Caco-2 (cell line): ENCODE data around the gene USP37. TPM values are rescaled to one million over a fixed set of nuclear protein-coding genes. Genes with fewer than 3 reads are reported as not detected.

ENCODE experiments used
- BruUV-seq: library from RNA; stranded (reverse); fragments of 400-500 nt; replicated peaks from 2 replicates; lab custom pipeline; 2021; lab: Mats Ljungman, UMichigan
- CTCF ChIA-PET: fragments of 300-600 bp; sonication (Branson Sonifier 250); formaldehyde crosslinking; loops from one replicate; lab custom pipeline; 2022; ENCODE audit warnings: antibody characterized with exemption; lab: Charles Lee
- POLR2A ChIA-PET: fragments of 300-600 bp; sonication (Branson Sonifier 250); formaldehyde crosslinking; loops from one replicate; lab custom pipeline; 2022; ENCODE audit warnings: antibody characterized with exemption; lab: Charles Lee
- DNase-seq, 2 experiments: peaks; one replicate each; pipeline versions ENCODE4 v3.0.0 to v3.0.0-alpha.2; 2020 to 2022
- H3K27me3 ChIP-seq: replicated peaks from 2 replicates; pipeline ENCODE4 v1.6.0; 2011; ENCODE audit warnings: low read length; ENCODE audit not compliant: control insufficient read depth, insufficient read depth
- H3K36me3 ChIP-seq: 2 replicates; pipeline ENCODE4 v1.5.1; 2011; ENCODE audit warnings: low read length; ENCODE audit not compliant: control insufficient read depth, insufficient read depth
- H3K4me1 ChIP-seq: fragments of 250-450 bp; sonication (Bioruptor Pico); 2 replicates; pipeline ENCODE4 v1.5.1; 2020; ENCODE audit warnings: mild to moderate bottlenecking
- H3K4me3 ChIP-seq: 2 replicates; pipeline ENCODE4 v1.5.1; 2011; ENCODE audit warnings: low read depth, mild to moderate bottlenecking, control low read depth, low read length
- H3K9me3 ChIP-seq: fragments of 250-450 bp; sonication (Bioruptor Pico); 2 replicates; pipeline ENCODE4 v1.5.1; 2020; ENCODE audit warnings: mild to moderate bottlenecking, moderate library complexity
- H3K27ac Mint-ChIP-seq: one replicate; pipeline ENCODE4 v1.8.0; 2022; ENCODE audit warnings: mixed read lengths; ENCODE audit not compliant: unreplicated experiment
- H3K27me3 Mint-ChIP-seq: one replicate; pipeline ENCODE4 v1.8.0; 2022; ENCODE audit warnings: mixed read lengths; ENCODE audit not compliant: insufficient read depth, unreplicated experiment
- H3K36me3 Mint-ChIP-seq: one replicate; pipeline ENCODE4 v1.8.0; 2022; ENCODE audit warnings: mild to moderate bottlenecking, mixed read lengths; ENCODE audit not compliant: insufficient read depth, unreplicated experiment
- H3K4me1 Mint-ChIP-seq: one replicate; pipeline ENCODE4 v1.8.0; 2022; ENCODE audit warnings: low read depth, mixed read lengths; ENCODE audit not compliant: unreplicated experiment
- H3K4me3 Mint-ChIP-seq: one replicate; pipeline ENCODE4 v1.8.0; 2022; ENCODE audit warnings: mild to moderate bottlenecking, moderate library complexity, mixed read lengths; ENCODE audit not compliant: unreplicated experiment
- H3K9me3 Mint-ChIP-seq: one replicate; pipeline ENCODE4 v1.8.0; 2022; ENCODE audit warnings: mixed read lengths; ENCODE audit not compliant: unreplicated experiment
- intact Hi-C: fragments of 100-400 bp; cut with micrococcal nuclease; formaldehyde crosslinking; loops from one replicate; pipeline ENCODE4 v1.10.0; 2022; ENCODE audit not compliant: unreplicated experiment
- total RNA-seq: library from RNA; stranded (reverse); gene quantifications from 2 replicates; pipeline ENCODE4 v1.2.3, GENCODE V29; 2022
- TF ChIP-seq, protein P1 (sequence below), 2 experiments: fragments of 200-600 bp in 1 of 2; IDR thresholded peaks; 1 replicate in 1 of 2; 2 replicates in 1 of 2; pipeline versions ENCODE4 v1.5.1 to v1.8.0; 2011 to 2022; ENCODE audit warnings: antibody characterized with exemption in 1 of 2, control low read depth in 1 of 2, inconsistent platforms in 1 of 2, low read depth in 1 of 2, low read length in 1 of 2, mild to moderate bottlenecking in 1 of 2, moderate library complexity in 1 of 2; ENCODE audit not compliant: insufficient read depth in 1 of 2, severe bottlenecking in 1 of 2, unreplicated experiment in 1 of 2

USP37 gene
- total RNA-seq, 1 experiment from 2014 or later = 22.2 TPM

- ChIA-PET CTCF (interaction anchor here (0.7 kb wide), 1 partner anchor 13 kb away, joined by 7 read pairs; no protein-coding TSS in a partner anchor), POLR2A (no interaction called here)
- Mint-ChIP-seq H3K9me3 (no peaks in the 10 kb centered on the region), H3K27ac (peak overlapping the region; percentile 14), H3K27me3 (no peaks in the 10 kb centered on the region), H3K4me1 (peaks cover 19% of the 10 kb centered on the region), H3K36me3 (peaks cover 97% of the 10 kb centered on the region), H3K4me3 (no peak overlapping the region)
- no TSS peak for BruUV-seq
- Histone ChIP-seq H3K36me3 (peaks cover 20% of the 10 kb centered on the region), H3K4me3 (no peak overlapping the region), H3K4me1 (peaks cover 1% of the 10 kb centered on the region), H3K27me3 (no peaks in the 10 kb centered on the region), H3K9me3 (no peaks in the 10 kb centered on the region)
- TF ChIP-seq, protein P1, sequence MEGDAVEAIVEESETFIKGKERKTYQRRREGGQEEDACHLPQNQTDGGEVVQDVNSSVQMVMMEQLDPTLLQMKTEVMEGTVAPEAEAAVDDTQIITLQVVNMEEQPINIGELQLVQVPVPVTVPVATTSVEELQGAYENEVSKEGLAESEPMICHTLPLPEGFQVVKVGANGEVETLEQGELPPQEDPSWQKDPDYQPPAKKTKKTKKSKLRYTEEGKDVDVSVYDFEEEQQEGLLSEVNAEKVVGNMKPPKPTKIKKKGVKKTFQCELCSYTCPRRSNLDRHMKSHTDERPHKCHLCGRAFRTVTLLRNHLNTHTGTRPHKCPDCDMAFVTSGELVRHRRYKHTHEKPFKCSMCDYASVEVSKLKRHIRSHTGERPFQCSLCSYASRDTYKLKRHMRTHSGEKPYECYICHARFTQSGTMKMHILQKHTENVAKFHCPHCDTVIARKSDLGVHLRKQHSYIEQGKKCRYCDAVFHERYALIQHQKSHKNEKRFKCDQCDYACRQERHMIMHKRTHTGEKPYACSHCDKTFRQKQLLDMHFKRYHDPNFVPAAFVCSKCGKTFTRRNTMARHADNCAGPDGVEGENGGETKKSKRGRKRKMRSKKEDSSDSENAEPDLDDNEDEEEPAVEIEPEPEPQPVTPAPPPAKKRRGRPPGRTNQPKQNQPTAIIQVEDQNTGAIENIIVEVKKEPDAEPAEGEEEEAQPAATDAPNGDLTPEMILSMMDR (IDR thresholded peaks at IDR 0.05; ENCODE audit: insufficient read depth in 1 of 2, low read depth in 1 of 2, low read length in 1 of 2, severe bottlenecking in 1 of 2, unreplicated experiment in 1 of 2) = no peak
- intact Hi-C loops = no loop called here
- DNase-seq = no peak
Measured at GRCh38 chr2:218438596-218438995, 129.6 kb downstream of the USP37 start.

- TF ChIP-seq, protein P1 (IDR thresholded peaks at IDR 0.05; ENCODE audit: insufficient read depth in 1 of 2, low read depth in 1 of 2, low read length in 1 of 2, severe bottlenecking in 1 of 2, unreplicated experiment in 1 of 2) = no peak
- no peaks in the 10 kb centered on the region for H3K9me3 Mint-ChIP-seq
- H3K4me1 Mint-ChIP-seq = peaks cover 19% of the 10 kb centered on the region
- H3K27me3 Mint-ChIP-seq = no peaks in the 10 kb centered on the region
- H3K4me3 ChIP-seq = no peak overlapping the region
- CTCF ChIA-PET = interaction anchor here (0.7 kb wide), 1 partner anchor 12 kb away, joined by 7 read pairs; no protein-coding TSS in a partner anchor
- no peak overlapping the region for H3K4me3 Mint-ChIP-seq
- peaks cover 20% of the 10 kb centered on the region for H3K36me3 ChIP-seq
- no TSS peak for BruUV-seq
- no peaks in the 10 kb centered on the region for H3K4me1 ChIP-seq
- intact Hi-C loops = no loop called here
- H3K9me3 ChIP-seq = no peaks in the 10 kb centered on the region
- peak overlapping the region; percentile 14 for H3K27ac Mint-ChIP-seq
- peaks cover 97% of the 10 kb centered on the region for H3K36me3 Mint-ChIP-seq
- POLR2A ChIA-PET = no interaction called here
- no peak for DNase-seq
- H3K27me3 ChIP-seq = no peaks in the 10 kb centered on the region
Measured at GRCh38 chr2:218437969-218438368, 130.2 kb downstream of the USP37 start.

DNA sequence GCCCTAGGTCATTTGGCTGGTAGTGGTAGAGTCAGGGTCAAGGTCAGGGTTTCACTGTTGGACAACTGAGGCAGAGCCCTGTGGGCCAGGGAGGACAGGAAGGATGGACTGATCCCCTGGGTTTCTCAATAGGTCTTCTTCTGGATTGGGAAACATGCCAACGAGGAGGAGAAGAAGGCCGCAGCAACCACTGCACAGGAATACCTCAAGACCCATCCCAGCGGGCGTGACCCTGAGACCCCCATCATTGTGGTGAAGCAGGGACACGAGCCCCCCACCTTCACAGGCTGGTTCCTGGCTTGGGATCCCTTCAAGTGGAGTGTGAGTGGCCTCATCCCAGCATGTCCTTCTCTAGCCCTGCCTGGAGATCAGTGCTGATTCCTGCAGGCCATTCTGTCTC is 131.2 kb downstream of the USP37 start:
- H3K27me3 ChIP-seq = no peaks in the 10 kb centered on the region
- intact Hi-C loops = no loop called here
- Mint-ChIP-seq H3K4me3 (no peak overlapping the region), H3K9me3 (no peaks in the 10 kb centered on the region), H3K27ac (no peak overlapping the region), H3K27me3 (no peaks in the 10 kb centered on the region), H3K4me1 (peaks cover 14% of the 10 kb centered on the region), H3K36me3 (peaks cover 95% of the 10 kb centered on the region)
- DNase-seq = no peak
- H3K4me1 ChIP-seq = no peaks in the 10 kb centered on the region
- POLR2A ChIA-PET = no interaction called here
- H3K36me3 ChIP-seq = peaks cover 23% of the 10 kb centered on the region
- no peak overlapping the region for H3K4me3 ChIP-seq
- no TSS peak for BruUV-seq
- CTCF ChIA-PET = no interaction called here
- TF ChIP-seq, protein P1 (IDR thresholded peaks at IDR 0.05; ENCODE audit: insufficient read depth in 1 of 2, low read depth in 1 of 2, low read length in 1 of 2, severe bottlenecking in 1 of 2, unreplicated experiment in 1 of 2) = no peak
- H3K9me3 ChIP-seq = no peaks in the 10 kb centered on the region
